Right cardiac atrium (tissue), 5 donors: ENCODE measurements around the gene RPS6KA2. TPM values are rescaled to one million over a fixed set of nuclear protein-coding genes. Genes with fewer than 3 reads are reported as not detected.
A peak's percentile ranks its signal among the peaks of the same experiment; 100 is the strongest.

Experiments used
- ATAC-seq, 2 donors: fragments of 200-7000 bp; cut with Tn5 transposase; one replicate each; pipeline versions ENCODE4 v1.8.0 to v1.9.1; 2020; ENCODE audit warnings: moderate library complexity in 2 of 2, mild to moderate bottlenecking in 1 of 2
- DNase-seq, 3 donors: peaks; one replicate each; pipeline ENCODE4 v3.0.0-alpha.2; 2020
- H3K27ac ChIP-seq: one replicate; pipeline ENCODE4 v1.5.1; 2013; ENCODE audit warnings: mild to moderate bottlenecking, low read length, control low read depth, moderate library complexity
- H3K27me3 ChIP-seq: one replicate; pipeline ENCODE4 v1.6.1; 2013; ENCODE audit not compliant: control insufficient read depth, insufficient read depth
- H3K4me1 ChIP-seq: one replicate; pipeline ENCODE4 v1.6.1; 2013; ENCODE audit warnings: low read length; ENCODE audit not compliant: control insufficient read depth, insufficient read depth
- H3K4me3 ChIP-seq: one replicate; pipeline ENCODE4 v1.5.1; 2013; ENCODE audit warnings: low read length, control low read depth
- H3K9me3 ChIP-seq: one replicate; pipeline ENCODE4 v1.6.1; 2013; ENCODE audit warnings: low read length; ENCODE audit not compliant: control insufficient read depth
- WGBS: extraction: QIAGEN DNeasy Blood & Tissue Kit; methylation state at CpG from one replicate; pipeline ENCODE4 v1.1.7; 2013; 5-methylcytosine and 5-hydroxymethylcytosine counted together
- intact Hi-C, 4 donors: fragments of 100-400 bp; cut with DNase I; formaldehyde crosslinking; loops; one replicate each; pipeline versions ENCODE4 v1.11.0 to v1.14.0; 2022 to 2023
- polyA plus RNA-seq: library from polyadenylated mRNA; stranded (reverse); fragments of 200-250 nt; gene quantifications from one replicate; pipeline ENCODE4 v1.2.3, GENCODE V29; 2013
- total RNA-seq, 4 donors: library from RNA; stranded (reverse); fragmentation: NEBNext Ultra II Directional; extraction: Animal tissue kit (Norgen Biotek cat#: 25700); gene quantifications; one replicate each; pipeline ENCODE4 v1.2.1, GENCODE V29; 2021
- donor health status: healthy with polysubstance abuse.
- donor health status: DM: no; HTN: yes; CAD: no.
- donor health status: DM: no; HTN: no; CAD: no.
- donor health status: DM: no; HTN: yes; CAD: no; lungs with severe emphysema.
- donor health status: DM: yes; HTN: yes; CAD: no.

The RPS6KA2 gene
- total and polyA plus RNA-seq, 5 donors, result 34.0 to 80.9 (median 65.3) TPM

GRCh38 chr6:166418691-166419143, 208.3 kb downstream of the RPS6KA2 start:
- 88% methylated on average over 9 of the region's 9 CpGs for WGBS
- no peak overlapping the region for H3K27ac ChIP-seq
- no peak for ATAC-seq

DNA sequence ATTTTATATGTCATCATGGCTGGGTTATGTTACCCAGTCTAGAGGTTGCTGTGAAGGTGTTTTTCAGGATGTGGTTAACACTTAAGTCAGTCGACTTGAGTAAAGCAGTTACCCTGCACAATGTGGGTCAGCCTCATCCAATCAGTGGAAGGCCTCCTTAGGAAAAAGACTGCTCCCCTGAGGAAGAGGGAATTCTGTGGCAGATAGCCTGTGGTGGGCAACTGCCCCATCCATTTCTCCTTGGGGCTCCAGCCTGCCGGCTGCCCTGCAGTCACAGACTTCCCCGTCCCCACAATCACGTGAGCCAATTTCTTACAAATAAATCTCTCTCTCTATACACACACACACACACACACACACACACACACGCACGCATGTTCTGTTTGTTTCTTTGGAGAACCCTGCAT, 209.8 kb downstream of the RPS6KA2 start:
- Histone ChIP-seq H3K4me1 (no peaks in the 10 kb centered on the region), H3K4me3 (no peak overlapping the region), H3K9me3 (no peaks in the 10 kb centered on the region), H3K27ac (no peak overlapping the region), H3K27me3 (no peaks in the 10 kb centered on the region)
- no peak for DNase-seq
- WGBS, result 88% methylated on average over 6 of the region's 6 CpGs
- intact Hi-C loops, result no loop called here
- no peak for ATAC-seq

More at GRCh38 chr6:166418691-166419143, 208.3 kb downstream of the RPS6KA2 start:
- intact Hi-C loops, result no loop called here
- Histone ChIP-seq H3K9me3 (no peaks in the 10 kb centered on the region), H3K4me1 (no peaks in the 10 kb centered on the region), H3K27me3 (no peaks in the 10 kb centered on the region), H3K4me3 (no peak overlapping the region)
- DNase-seq, result no peak

GRCh38 chr6:166415833-166416347, 211.2 kb downstream of the RPS6KA2 start:
- Histone ChIP-seq H3K4me3 (no peak overlapping the region), H3K4me1 (no peaks in the 10 kb centered on the region), H3K27ac (no peak overlapping the region), H3K27me3 (no peaks in the 10 kb centered on the region), H3K9me3 (no peaks in the 10 kb centered on the region)
- ATAC-seq (peak; percentile 26 to 29), DNase-seq (no peak)
- 93% methylated on average over 5 of the region's 5 CpGs for WGBS
- intact Hi-C loops, result no loop called here

DNA sequence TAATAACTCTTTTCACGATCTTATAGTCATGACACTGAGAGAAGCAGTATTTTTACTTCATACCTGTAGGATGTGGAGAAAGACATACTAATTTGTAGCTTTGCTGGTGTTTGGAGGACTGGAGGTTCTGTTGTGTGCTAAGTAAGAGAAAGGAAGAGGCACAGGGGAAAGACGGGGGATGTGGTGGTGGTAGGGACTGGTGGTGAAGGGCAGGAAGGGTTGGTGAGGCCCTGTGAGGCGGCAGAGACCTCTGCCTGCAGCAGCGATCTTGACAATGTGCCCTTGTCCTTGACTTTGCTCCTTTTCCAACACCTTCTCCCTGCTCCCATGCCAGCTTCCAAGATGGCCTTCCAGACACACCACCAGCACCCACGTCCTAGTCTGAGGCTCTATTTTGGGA, 211.7 kb downstream of the RPS6KA2 start:
- no peaks in the 10 kb centered on the region for H3K9me3 ChIP-seq
- no peak overlapping the region for H3K27ac ChIP-seq
- H3K4me1 ChIP-seq, result no peaks in the 10 kb centered on the region
- no peak overlapping the region for H3K4me3 ChIP-seq
- no peaks in the 10 kb centered on the region for H3K27me3 ChIP-seq
- 86% methylated on average over 5 of the region's 5 CpGs for WGBS
- DNase-seq (no peak), ATAC-seq (no peak)
- intact Hi-C loops, result no loop called here

GRCh38 chr6:166413491-166413951, 213.5 kb downstream of the RPS6KA2 start:
- 94% methylated on average over 17 of the region's 17 CpGs for WGBS
- Histone ChIP-seq H3K4me1 (no peaks in the 10 kb centered on the region), H3K27me3 (no peaks in the 10 kb centered on the region), H3K27ac (no peak overlapping the region), H3K4me3 (no peak overlapping the region), H3K9me3 (no peaks in the 10 kb centered on the region)
- DNase-seq (no peak), ATAC-seq (no peak)
- intact Hi-C loops, result no loop called here

DNA sequence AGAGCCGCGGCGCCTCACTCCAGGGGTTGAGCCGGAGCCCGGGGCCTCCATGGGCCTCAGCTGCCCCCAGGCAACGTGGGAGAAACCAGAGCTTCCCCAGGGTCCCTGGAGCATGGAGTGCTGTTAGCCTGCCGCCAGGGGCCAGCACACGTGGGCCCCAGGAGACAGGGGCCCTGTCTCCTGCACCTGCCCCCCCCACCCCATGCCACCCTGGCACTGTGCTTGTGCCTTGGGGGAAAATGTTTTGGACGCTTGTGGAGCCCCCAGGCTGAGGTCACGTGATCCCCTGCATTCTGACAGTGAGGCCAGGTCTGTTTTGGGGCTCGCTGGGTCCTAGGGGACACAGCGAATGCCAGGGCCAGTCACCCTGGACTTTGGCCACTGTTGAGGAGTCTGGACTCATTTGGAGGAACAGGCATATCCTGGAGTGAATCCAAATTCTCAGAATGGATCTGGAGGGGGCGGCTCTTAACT, 214.1 kb downstream of the RPS6KA2 start:
- Histone ChIP-seq H3K27ac (no peak overlapping the region), H3K4me1 (no peaks in the 10 kb centered on the region), H3K4me3 (no peak overlapping the region), H3K9me3 (no peaks in the 10 kb centered on the region), H3K27me3 (no peaks in the 10 kb centered on the region)
- WGBS, result 95% methylated on average over 13 of the region's 13 CpGs
- ATAC-seq (no peak), DNase-seq (no peak)
- intact Hi-C loops, result no loop called here

DNA sequence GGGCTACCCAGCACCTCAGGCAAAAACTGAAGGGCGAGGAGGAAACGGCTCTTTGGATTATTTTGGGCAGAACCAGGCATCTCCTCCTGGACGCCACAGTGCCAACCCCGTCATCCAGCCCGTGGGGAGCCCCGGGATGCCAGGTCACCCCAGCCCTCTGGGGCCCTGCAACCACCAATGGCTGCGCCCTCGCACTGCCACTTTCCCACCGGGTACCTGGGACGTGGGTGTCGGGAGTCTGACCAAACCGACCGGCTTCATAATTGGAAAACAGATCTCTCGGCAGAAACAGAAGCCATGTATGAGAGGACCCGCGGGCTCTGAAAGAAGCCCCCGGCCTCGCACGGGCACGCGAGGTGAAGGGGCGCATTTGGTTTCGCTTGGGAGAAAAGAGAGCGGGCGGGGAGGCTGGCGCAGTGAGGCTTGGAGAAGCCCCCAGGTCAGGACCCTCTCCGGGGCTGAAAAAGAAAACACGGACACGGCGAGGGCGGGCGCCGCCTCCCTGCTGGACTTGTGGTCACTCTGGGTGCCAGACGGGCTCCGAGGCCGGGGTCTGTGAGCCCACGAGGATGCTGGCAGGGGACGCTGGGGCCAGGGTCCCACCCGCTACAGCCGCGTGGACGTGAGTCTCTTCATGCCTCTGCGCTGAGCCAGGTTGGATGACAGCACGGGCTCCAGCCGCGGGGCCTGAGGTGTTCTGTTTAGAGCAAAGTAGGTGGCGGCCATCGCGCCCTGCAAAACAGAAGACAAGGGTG, 214.7 kb downstream of the RPS6KA2 start:
- Histone ChIP-seq H3K4me1 (no peaks in the 10 kb centered on the region), H3K9me3 (no peaks in the 10 kb centered on the region), H3K4me3 (no peak overlapping the region), H3K27me3 (no peaks in the 10 kb centered on the region), H3K27ac (no peak overlapping the region)
- intact Hi-C loops, result no loop called here
- ATAC-seq, result no peak
- 95% methylated on average over 49 of the region's 49 CpGs for WGBS
- DNase-seq, result peak in 1 of 3 donors; percentile 53

DNA sequence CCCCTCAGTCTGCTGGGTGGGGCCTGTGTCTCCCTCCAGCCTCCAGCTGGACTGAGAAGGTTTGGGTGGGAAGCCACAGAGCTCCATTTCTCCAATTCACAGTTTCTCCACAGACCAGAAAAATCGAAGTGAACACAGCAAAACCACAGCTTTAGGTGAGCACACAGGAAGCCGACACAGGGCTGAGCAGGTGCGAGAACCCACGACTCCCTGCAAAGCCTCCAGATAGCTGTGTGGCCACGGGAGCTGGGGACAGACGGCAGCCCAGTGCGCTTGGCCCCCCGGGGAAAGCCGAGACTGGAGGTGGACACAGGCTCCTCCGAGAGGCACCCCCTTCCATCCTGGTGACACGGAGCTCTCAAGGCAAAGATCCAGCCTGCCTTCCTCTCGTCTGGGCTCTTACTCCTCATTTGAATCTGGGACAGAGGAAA, 215.3 kb downstream of the RPS6KA2 start:
- Histone ChIP-seq H3K9me3 (no peaks in the 10 kb centered on the region), H3K27ac (no peak overlapping the region), H3K27me3 (no peaks in the 10 kb centered on the region), H3K4me3 (no peak overlapping the region), H3K4me1 (no peaks in the 10 kb centered on the region)
- no peak for ATAC-seq
- 82% methylated on average over 12 of the region's 12 CpGs for WGBS
- no peak for DNase-seq
- intact Hi-C loops, result no loop called here

DNA sequence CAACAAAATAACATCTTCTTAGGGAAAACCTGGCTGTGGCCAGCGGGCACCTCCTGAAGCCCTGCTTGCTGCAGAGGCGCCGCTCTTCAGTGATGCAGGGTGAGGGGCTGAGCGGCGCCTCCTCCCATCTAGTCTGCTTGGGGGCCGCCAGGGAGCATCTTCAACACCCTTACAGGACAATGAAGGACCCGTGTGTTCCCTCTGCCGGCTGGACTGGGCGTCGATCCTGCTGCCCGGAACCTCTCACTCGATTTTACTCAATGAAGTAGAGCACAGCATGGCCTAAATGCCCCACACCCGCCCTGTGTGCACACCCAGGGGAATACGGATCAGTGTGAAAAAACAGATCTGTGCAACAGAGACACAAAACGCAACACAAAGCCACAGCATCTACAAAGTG, 215.8 kb downstream of the RPS6KA2 start:
- no peaks in the 10 kb centered on the region for H3K27me3 ChIP-seq
- no peak for DNase-seq
- H3K4me3 ChIP-seq, result no peak overlapping the region
- H3K9me3 ChIP-seq, result no peaks in the 10 kb centered on the region
- no peak for ATAC-seq
- H3K27ac ChIP-seq, result no peak overlapping the region
- intact Hi-C loops, result no loop called here
- no peaks in the 10 kb centered on the region for H3K4me1 ChIP-seq
- WGBS, result 84% methylated on average over 15 of the region's 15 CpGs

- intact Hi-C loops, result no loop called here
- Histone ChIP-seq H3K4me1 (no peaks in the 10 kb centered on the region), H3K9me3 (no peaks in the 10 kb centered on the region), H3K4me3 (no peak overlapping the region), H3K27ac (no peak overlapping the region), H3K27me3 (no peaks in the 10 kb centered on the region)
- ATAC-seq (no peak), DNase-seq (no peak)
- 87% methylated on average over 10 of the region's 10 CpGs for WGBS
These were observed 216.6 kb downstream of the RPS6KA2 start for GRCh38 chr6:166410426-166410935.
